HS-5 (cell line): ENCODE results near the gene AGAP1.
A peak's percentile ranks its signal among the peaks of the same experiment; 100 is the strongest.

Experiments used
- DNase-seq: peaks from one replicate; pipeline ENCODE4 v3.0.0-alpha.2; 2012; ENCODE audit warnings: low read depth

Gene AGAP1

GRCh38 chr2:236173729-236174607, 680.1 kb downstream of the AGAP1 start:
- no peak for DNase-seq

GRCh38 chr2:236175548-236176150, 681.8 kb downstream of the AGAP1 start:
- DNase-seq: no peak

- no peak for DNase-seq
These were observed 682.6 kb downstream of the AGAP1 start for GRCh38 chr2:236176417-236176816.

GRCh38 chr2:236176951-236177350, 683.1 kb downstream of the AGAP1 start:
- no peak for DNase-seq

- DNase-seq: no peak
These were observed 683.7 kb downstream of the AGAP1 start for GRCh38 chr2:236177604-236177966.

GRCh38 chr2:236177967-236178889, 684.4 kb downstream of the AGAP1 start:
- no peak for DNase-seq

- DNase-seq: no peak
These were observed 685.0 kb downstream of the AGAP1 start for GRCh38 chr2:236178890-236179235.

GRCh38 chr2:236179236-236180075, 685.6 kb downstream of the AGAP1 start:
- DNase-seq: no peak

- DNase-seq: peak; percentile 82
These were observed 686.4 kb downstream of the AGAP1 start for GRCh38 chr2:236180076-236180816.

- no peak for DNase-seq
These were observed 687.1 kb downstream of the AGAP1 start for GRCh38 chr2:236180831-236181453.
